ENCODE measurements around the gene MS4A1. TPM values are rescaled to one million over a fixed set of nuclear protein-coding genes. Genes with fewer than 3 reads are reported as not detected.
A peak's percentile ranks its signal among the peaks of the same experiment; 100 is the strongest.

Gene MS4A1
- total and polyA plus RNA-seq, 2 experiments from 2014 or later, result not detected

DNA sequence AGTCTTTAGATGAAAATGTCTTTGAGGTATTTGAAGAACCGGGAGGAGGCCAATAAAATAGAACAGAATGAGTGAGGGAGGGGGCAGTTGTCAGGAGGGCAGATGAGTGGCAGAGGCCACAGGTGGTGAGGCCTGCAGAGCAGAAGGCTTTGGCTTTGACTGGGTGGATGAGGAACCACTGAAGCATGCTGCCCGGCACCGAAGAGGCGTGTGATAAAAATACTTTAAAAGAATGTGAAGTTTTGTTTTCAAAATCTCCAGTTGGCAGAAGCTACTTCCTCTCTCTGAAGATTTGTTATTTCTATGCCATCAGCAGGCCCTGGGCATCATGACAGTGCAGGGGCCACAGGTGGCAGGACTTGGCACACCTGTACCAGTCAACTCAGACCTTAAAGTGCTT, 43.2 kb downstream of the MS4A1 start:
- H3K27ac ChIP-seq, result no peak overlapping the region
- 79% methylated on average over 4 of the region's 4 CpGs for WGBS (ENCODE audit: low lambda C conversion rate, missing lambda C conversion rate)

DNA sequence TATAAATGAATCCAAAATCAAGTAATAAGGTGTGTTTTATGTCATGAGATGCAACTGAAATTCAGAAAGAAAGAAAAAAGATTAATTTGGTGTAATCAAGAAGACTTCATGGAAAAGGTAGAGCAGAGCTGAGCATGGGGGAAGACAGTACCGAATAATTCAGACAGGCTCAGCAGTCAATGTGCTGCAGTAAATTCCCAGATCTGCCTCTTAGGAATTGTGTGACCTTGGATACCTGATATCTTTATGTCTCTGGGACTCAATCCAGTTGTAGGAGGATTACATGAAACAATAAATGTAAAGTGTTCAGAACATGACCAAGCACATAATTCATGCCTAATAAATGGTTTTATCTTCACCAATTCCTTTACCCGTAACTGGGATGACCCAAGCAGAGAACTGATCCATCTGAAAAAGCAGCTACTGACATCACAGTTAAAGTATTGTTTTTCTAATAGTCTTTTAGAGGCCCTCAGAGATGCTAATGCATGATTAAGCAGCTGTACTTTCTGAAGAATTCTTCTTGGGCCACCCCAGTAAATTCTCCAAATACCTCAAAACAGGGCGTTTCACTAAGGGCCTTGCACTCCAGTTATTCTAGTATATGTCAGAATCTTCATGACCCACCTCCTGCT, 44.7 kb downstream of the MS4A1 start:
- no peaks in the 10 kb centered on the region for H3K27me3 ChIP-seq
- no peak for DNase-seq (ENCODE audit: low spot score)
- H3K4me2 ChIP-seq, result no peak overlapping the region
- H2AFZ ChIP-seq, result no peak overlapping the region
- TF ChIP-seq EZH2 (IDR thresholded peaks at IDR 0.05; ENCODE audit: borderline replicate concordance), result no peak
- TF ChIP-seq, protein P1, sequence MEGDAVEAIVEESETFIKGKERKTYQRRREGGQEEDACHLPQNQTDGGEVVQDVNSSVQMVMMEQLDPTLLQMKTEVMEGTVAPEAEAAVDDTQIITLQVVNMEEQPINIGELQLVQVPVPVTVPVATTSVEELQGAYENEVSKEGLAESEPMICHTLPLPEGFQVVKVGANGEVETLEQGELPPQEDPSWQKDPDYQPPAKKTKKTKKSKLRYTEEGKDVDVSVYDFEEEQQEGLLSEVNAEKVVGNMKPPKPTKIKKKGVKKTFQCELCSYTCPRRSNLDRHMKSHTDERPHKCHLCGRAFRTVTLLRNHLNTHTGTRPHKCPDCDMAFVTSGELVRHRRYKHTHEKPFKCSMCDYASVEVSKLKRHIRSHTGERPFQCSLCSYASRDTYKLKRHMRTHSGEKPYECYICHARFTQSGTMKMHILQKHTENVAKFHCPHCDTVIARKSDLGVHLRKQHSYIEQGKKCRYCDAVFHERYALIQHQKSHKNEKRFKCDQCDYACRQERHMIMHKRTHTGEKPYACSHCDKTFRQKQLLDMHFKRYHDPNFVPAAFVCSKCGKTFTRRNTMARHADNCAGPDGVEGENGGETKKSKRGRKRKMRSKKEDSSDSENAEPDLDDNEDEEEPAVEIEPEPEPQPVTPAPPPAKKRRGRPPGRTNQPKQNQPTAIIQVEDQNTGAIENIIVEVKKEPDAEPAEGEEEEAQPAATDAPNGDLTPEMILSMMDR (IDR thresholded peaks at IDR 0.05; ENCODE audit: poor library complexity), result no peak
- TF ChIP-seq EZH2phosphoT487 (IDR thresholded peaks at IDR 0.05; ENCODE audit: low read depth, severe bottlenecking, unreplicated experiment), result no peak
- H4K20me1 ChIP-seq (ENCODE audit: insufficient read depth, poor library complexity, severe bottlenecking), result no peaks in the 10 kb centered on the region
- no peaks in the 10 kb centered on the region for H3K4me1 ChIP-seq (ENCODE audit: insufficient read depth)
- no peaks in the 10 kb centered on the region for H3K9me2 ChIP-seq (replicated peaks; ENCODE audit: insufficient read depth)
- H3K4me3 ChIP-seq, result no peak overlapping the region
- H3K27ac ChIP-seq, result no peak overlapping the region
- H3K9me3 ChIP-seq (ENCODE audit: low read depth), result no peaks in the 10 kb centered on the region
- H3K79me2 ChIP-seq, result no peaks in the 10 kb centered on the region
- H3K36me3 ChIP-seq (replicated peaks; ENCODE audit: insufficient read depth, low read depth), result no peaks in the 10 kb centered on the region
- WGBS (ENCODE audit: low lambda C conversion rate, missing lambda C conversion rate), result 59% methylated on average over 3 of the region's 3 CpGs

More for the DNA sequence above, 43.2 kb downstream of the MS4A1 start:
- Histone ChIP-seq H3K4me1 (ENCODE audit: insufficient read depth) (no peaks in the 10 kb centered on the region), H2AFZ (no peak overlapping the region), H3K4me2 (no peak overlapping the region), H4K20me1 (ENCODE audit: insufficient read depth, poor library complexity, severe bottlenecking) (no peaks in the 10 kb centered on the region), H3K79me2 (no peaks in the 10 kb centered on the region), H3K9me3 (ENCODE audit: low read depth) (no peaks in the 10 kb centered on the region), H3K36me3 (replicated peaks; ENCODE audit: insufficient read depth, low read depth) (no peaks in the 10 kb centered on the region), H3K9me2 (replicated peaks; ENCODE audit: insufficient read depth) (no peaks in the 10 kb centered on the region), H3K4me3 (no peak overlapping the region), H3K27me3 (no peaks in the 10 kb centered on the region)
- TF ChIP-seq EZH2phosphoT487 (IDR thresholded peaks at IDR 0.05; ENCODE audit: low read depth, severe bottlenecking, unreplicated experiment) (no peak), EZH2 (IDR thresholded peaks at IDR 0.05; ENCODE audit: borderline replicate concordance) (no peak)
- TF ChIP-seq, protein P1 (IDR thresholded peaks at IDR 0.05; ENCODE audit: poor library complexity), result no peak
- DNase-seq (ENCODE audit: low spot score), result no peak

DNA sequence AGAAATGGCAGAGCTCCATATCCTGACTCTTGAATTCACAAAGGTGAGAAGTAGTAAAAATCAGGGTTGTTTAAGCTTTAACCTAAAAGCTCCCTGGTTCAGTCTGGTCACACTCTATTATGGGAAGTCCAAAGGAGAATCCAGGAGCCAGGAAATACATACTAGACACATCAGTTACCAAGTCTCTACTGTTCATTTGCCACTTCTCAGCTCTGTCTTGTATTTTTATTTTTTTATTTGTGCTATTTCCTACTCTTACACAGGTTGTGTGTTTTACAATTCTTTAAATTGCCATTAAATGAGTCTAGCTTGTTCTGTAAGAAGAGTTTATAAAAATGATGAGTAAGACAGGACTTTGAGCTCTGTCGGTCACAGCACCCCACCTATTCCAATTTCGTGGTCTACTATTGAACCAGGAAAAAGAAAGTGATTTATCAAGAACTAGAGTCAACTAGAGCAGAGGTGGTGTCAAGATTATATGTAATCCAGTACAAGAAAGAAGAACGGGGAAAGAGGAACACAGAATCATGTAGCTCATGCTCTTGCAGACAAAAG, 46.7 kb downstream of the MS4A1 start:
- Histone ChIP-seq H3K79me2 (no peaks in the 10 kb centered on the region), H3K27ac (peak overlapping the region; percentile 25), H3K27me3 (no peaks in the 10 kb centered on the region), H3K4me1 (ENCODE audit: insufficient read depth) (no peaks in the 10 kb centered on the region), H4K20me1 (ENCODE audit: insufficient read depth, poor library complexity, severe bottlenecking) (no peaks in the 10 kb centered on the region), H3K4me2 (no peak overlapping the region), H2AFZ (no peak overlapping the region), H3K9me2 (replicated peaks; ENCODE audit: insufficient read depth) (no peaks in the 10 kb centered on the region), H3K4me3 (no peak overlapping the region), H3K9me3 (ENCODE audit: low read depth) (no peaks in the 10 kb centered on the region), H3K36me3 (replicated peaks; ENCODE audit: insufficient read depth, low read depth) (no peaks in the 10 kb centered on the region)
- TF ChIP-seq EZH2 (IDR thresholded peaks at IDR 0.05; ENCODE audit: borderline replicate concordance), result no peak
- TF ChIP-seq, protein P1 (IDR thresholded peaks at IDR 0.05; ENCODE audit: poor library complexity), result no peak
- no peak for TF ChIP-seq EZH2phosphoT487 (IDR thresholded peaks at IDR 0.05; ENCODE audit: low read depth, severe bottlenecking, unreplicated experiment)
- 68% methylated on average over 3 of the region's 3 CpGs for WGBS (ENCODE audit: low lambda C conversion rate, missing lambda C conversion rate)
- DNase-seq (ENCODE audit: low spot score), result no peak
